Measurements from ENCODE around the gene NKD2. TPM values are rescaled to one million over a fixed set of nuclear protein-coding genes. Genes with fewer than 3 reads are reported as not detected.

Gene NKD2
- total and polyA plus RNA-seq, 2 of the 4 experiments (the other 2 are of a cell fraction), result not detected

GRCh38 chr5:1054018-1054798, 45.6 kb downstream of the NKD2 start:
- H2AK9ac ChIP-seq (replicated peaks; ENCODE audit: low read depth, low read length, poor library complexity), result no peak overlapping the region
- H3K9ac ChIP-seq (ENCODE audit: low read depth, low read length), result no peak overlapping the region
- no peak overlapping the region for H4K5ac ChIP-seq (ENCODE audit: low read depth, low read length)
- no peak overlapping the region for H4K8ac ChIP-seq (ENCODE audit: low read depth in 2 of 2, low read length in 2 of 2)
- no peaks in the 10 kb centered on the region for H3K79me1 ChIP-seq (ENCODE audit: low read depth in 1 of 2, low read length in 2 of 2)
- intact Hi-C loops (cut with micrococcal nuclease) (no loop called here), in situ Hi-C loops (cut with MboI; ENCODE audit: low sequenced_read_pairs) (no loop called here), dilution Hi-C loops (cut with HindIII; ENCODE audit: low sequenced_read_pairs, unreplicated experiment) (no loop called here)
- H2BK5ac ChIP-seq (ENCODE audit: low read depth, low read length, poor library complexity, severe bottlenecking), result no peak overlapping the region
- H3K27me3 ChIP-seq (ENCODE audit: control insufficient read depth, insufficient read depth, low read length), result no peaks in the 10 kb centered on the region
- H2BK20ac ChIP-seq (ENCODE audit: low read depth, low read length), result no peak overlapping the region
- ChIA-PET CTCF (no interaction called here), POLR2A (ENCODE audit: unreplicated experiment) (no interaction called here)
- no peak overlapping the region for H3K18ac ChIP-seq (ENCODE audit: low read depth, low read length)
- H3K56ac ChIP-seq (ENCODE audit: extremely low read depth, insufficient read depth, low read length), result no peak overlapping the region
- no peak overlapping the region for H3K27ac ChIP-seq (ENCODE audit: insufficient read depth, low read length)
- no peak overlapping the region for H3K4me2 ChIP-seq (ENCODE audit: low read depth, low read length)
- H3K14ac ChIP-seq (replicated peaks; ENCODE audit: low read depth, low read length), result no peak overlapping the region
- H3K9me3 ChIP-seq (ENCODE audit: control insufficient read depth, insufficient read depth, low read length), result no peaks in the 10 kb centered on the region
- no peak overlapping the region for H2BK120ac ChIP-seq (ENCODE audit: low read depth, low read length)
- peaks cover 20% of the 10 kb centered on the region for H3K36me3 ChIP-seq (ENCODE audit: control insufficient read depth, insufficient read depth, low read length)
- no peak overlapping the region for H4K91ac ChIP-seq (ENCODE audit: insufficient read depth, low read depth, low read length)
- no peak overlapping the region for H2AK5ac ChIP-seq (ENCODE audit: low read depth, low read length)
- 83% methylated on average over 19 of the region's 39 CpGs; no CpG with 5 or more reads in 1 of the 2 experiments for WGBS, 2 experiments (ENCODE audit: extremely low coverage in 2 of 2, insufficient read length in 1 of 2)
- BruUV-seq (replicated peaks), result no TSS peak
- no peak overlapping the region for H3K4me3 ChIP-seq (ENCODE audit: insufficient read depth, low read depth, low read length)
- no peak overlapping the region for H2BK15ac ChIP-seq (ENCODE audit: low read depth, low read length)
- no peak overlapping the region for H3K4ac ChIP-seq (ENCODE audit: low read depth, low read length)
- no peak overlapping the region for H2AFZ ChIP-seq (replicated peaks; ENCODE audit: low read length, poor library complexity)
- TF ChIP-seq FOS (IDR thresholded peaks at IDR 0.05; ENCODE audit: low read depth, low read length) (no peak), POLR2A (IDR thresholded peaks at IDR 0.05; ENCODE audit: low read depth, low read length) (no peak), CTCF (conservative IDR thresholded peaks at IDR 0.05; ENCODE audit: low read depth, low read length) (no peak), USF2 (IDR thresholded peaks at IDR 0.05; ENCODE audit: low read depth, low read length) (no peak), MAFK (IDR thresholded peaks at IDR 0.05; ENCODE audit: low read depth, low read length) (no peak), MAZ (IDR thresholded peaks at IDR 0.05; ENCODE audit: borderline replicate concordance, low read depth, low read length) (no peak), NFE2L2 (IDR thresholded peaks at IDR 0.05; ENCODE audit: low read depth, low read length) (no peak), SMC3 (IDR thresholded peaks at IDR 0.05; ENCODE audit: low read depth, low read length) (no peak), RAD21 (IDR thresholded peaks at IDR 0.05; ENCODE audit: low read length) (no peak), RFX5 (IDR thresholded peaks at IDR 0.05; ENCODE audit: low read depth, low read length) (no peak), BHLHE40 (IDR thresholded peaks at IDR 0.05; ENCODE audit: low read depth, low read length) (no peak)
- H3K4me1 ChIP-seq (ENCODE audit: control insufficient read depth, insufficient read depth, low read length), result no peaks in the 10 kb centered on the region
- DNase-seq, result no peak
- no peaks in the 10 kb centered on the region for H3K9me1 ChIP-seq (ENCODE audit: insufficient read depth, low read length)
- no peak for ATAC-seq (ENCODE audit: low read depth)
- no peak overlapping the region for H3K23ac ChIP-seq (ENCODE audit: low read depth, low read length)
- H4K20me1 ChIP-seq (ENCODE audit: insufficient read depth, low read length), result no peaks in the 10 kb centered on the region

Measured in IMR-90 (cell line).